SK-N-SH treated with all-trans-retinoic acid at 6 μM for 48 hours (cell line): ENCODE results near the gene PHYHD1.

Experiments
- CREB5 ChIP-seq: fragments of 250-450 bp; sonication (Bioruptor Pico); IDR thresholded peaks from 2 replicates; pipeline ENCODE4 v1.5.1; 2020; ENCODE audit warnings: low read depth, mild to moderate bottlenecking, moderate library complexity
- CSDC2 ChIP-seq: fragments of 250-450 bp; sonication (Bioruptor Pico); IDR thresholded peaks from 2 replicates; pipeline ENCODE4 v1.5.0; 2020; ENCODE audit warnings: mild to moderate bottlenecking, moderate library complexity
- RARB ChIP-seq: fragments of 250-450 bp; sonication (Bioruptor Pico); IDR thresholded peaks from 2 replicates; pipeline ENCODE4 v1.8.0; 2021; ENCODE audit warnings: mild to moderate bottlenecking, moderate library complexity
- ZFP3 ChIP-seq: fragments of 250-450 bp; sonication (Bioruptor Pico); IDR thresholded peaks from 2 replicates; pipeline ENCODE4 v1.5.0; 2020; ENCODE audit warnings: mild to moderate bottlenecking, moderate library complexity
- ZFP30 ChIP-seq: fragments of 450-650 bp; formaldehyde crosslinking; IDR thresholded peaks from 2 replicates; pipeline ENCODE4 v1.5.0; 2022; ENCODE audit warnings: mild to moderate bottlenecking, moderate library complexity

- TF ChIP-seq ZFP3 (no peak), CREB5 (CRISPR knock-in tag) (no peak), CSDC2 (no peak), ZFP30 (CRISPR knock-in tag) (no peak), RARB (CRISPR knock-in tag) (no peak)
Observed at GRCh38 chr9:128906741-128907140, 14.0 kb upstream of the PHYHD1 start.
